Measurements from ENCODE around the gene CNTNAP2. TPM values are rescaled to one million over a fixed set of nuclear protein-coding genes. Genes with fewer than 3 reads are reported as not detected.

CNTNAP2 gene
- total and polyA plus RNA-seq, 2 of the 8 experiments (the other 6 are each of a cell fraction or from before 2014, with no cell fraction given) = 27.9 to 71.0 TPM

- no peak overlapping the region for H4K91ac ChIP-seq (replicated peaks; ENCODE audit: insufficient read length, low read length)
- H3K79me2 ChIP-seq (ENCODE audit: control insufficient read depth in 1 of 2, insufficient read depth in 2 of 2, low read length in 2 of 2) = no peaks in the 10 kb centered on the region
- no peak overlapping the region for H2BK120ac ChIP-seq (replicated peaks; ENCODE audit: low read depth, low read length)
- no peak overlapping the region for H3K4me2 ChIP-seq (ENCODE audit: insufficient read depth in 1 of 2, low read depth in 2 of 2, low read length in 2 of 2)
- H3K56ac ChIP-seq (replicated peaks; ENCODE audit: insufficient read length, low read depth, low read length) = no peak overlapping the region
- no peak overlapping the region for H3K14ac ChIP-seq (ENCODE audit: insufficient read length)
- no peak overlapping the region for H2BK12ac ChIP-seq (ENCODE audit: low read depth, low read length)
- H3K27ac ChIP-seq (ENCODE audit: low read depth, low read length) = no peak overlapping the region
- DNase-seq (ENCODE audit: low read depth in 1 of 2, low spot score in 2 of 2) (no peak), FAIRE-seq (no peak)
- H3K79me1 ChIP-seq (ENCODE audit: low read depth, low read length) = no peaks in the 10 kb centered on the region
- no peak overlapping the region for H2BK5ac ChIP-seq (ENCODE audit: low read depth, low read length)
- peaks cover 0 to 2% (median 0%) of the 10 kb centered on the region in 4 experiments; a peak in 1 of 7 replicates for H3K4me1 ChIP-seq (replicated peaks in 1 of 4; ENCODE audit: control insufficient read depth in 3 of 4, insufficient read depth in 4 of 4, low read length in 3 of 4)
- H3K36me3 ChIP-seq (ENCODE audit: control insufficient read depth in 2 of 4, insufficient read depth in 4 of 4, low read length in 3 of 4) = no peaks in the 10 kb centered on the region
- H4K20me1 ChIP-seq (replicated peaks in 1 of 2; ENCODE audit: control insufficient read depth in 1 of 2, insufficient read depth in 2 of 2, low read length in 2 of 2) = no peaks in the 10 kb centered on the region
- no peak overlapping the region for H4K8ac ChIP-seq (ENCODE audit: extremely low read depth, insufficient read depth, low read length)
- H3K18ac ChIP-seq (ENCODE audit: extremely low read depth, low read length) = no peak overlapping the region
- POLR2A ChIA-PET (ENCODE audit: partially characterized antibody) = interaction anchor here (1.0 to 1.1 kb wide), 2 partner anchors 16 to 19 kb away, joined by 3 to 4 read pairs; no protein-coding TSS in a partner anchor
- TF ChIP-seq ATF3 (IDR thresholded peaks at IDR 0.05; ENCODE audit: insufficient read depth, low read depth, low read length) (no peak), POLR2AphosphoS5 (IDR thresholded peaks at IDR 0.05; ENCODE audit: low read depth, low read length) (no peak), POU5F1 (IDR thresholded peaks at IDR 0.05; ENCODE audit: low read depth, low read length) (no peak), EGR1 (IDR thresholded peaks at IDR 0.05; ENCODE audit: borderline replicate concordance, low read depth, low read length) (no peak), BCL11A (IDR thresholded peaks at IDR 0.05; ENCODE audit: low read depth in 2 of 2, low read length in 2 of 2) (no peak), CBX8 (IDR thresholded peaks at IDR 0.05; ENCODE audit: borderline replicate concordance, low read depth, low read length) (no peak), SP2 (IDR thresholded peaks at IDR 0.05; ENCODE audit: low read length) (no peak), BACH1 (IDR thresholded peaks at IDR 0.05; ENCODE audit: low read length) (no peak), KDM1A (IDR thresholded peaks at IDR 0.05; ENCODE audit: borderline replicate concordance, low read length) (no peak)
- TF ChIP-seq, protein P1, sequence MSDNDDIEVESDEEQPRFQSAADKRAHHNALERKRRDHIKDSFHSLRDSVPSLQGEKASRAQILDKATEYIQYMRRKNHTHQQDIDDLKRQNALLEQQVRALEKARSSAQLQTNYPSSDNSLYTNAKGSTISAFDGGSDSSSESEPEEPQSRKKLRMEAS (IDR thresholded peaks at IDR 0.05) = no peak
- H2BK20ac ChIP-seq (ENCODE audit: low read length) = no peak overlapping the region
- no peak overlapping the region for H3K23ac ChIP-seq (ENCODE audit: insufficient read length)
- no peaks in the 10 kb centered on the region for H3K23me2 ChIP-seq (ENCODE audit: low read depth, low read length)
- no peak overlapping the region for H4K5ac ChIP-seq (ENCODE audit: insufficient read length, low read depth, low read length)
- WGBS, 2 experiments (ENCODE audit: extremely low coverage in 1 of 2, insufficient coverage in 1 of 2, insufficient read length in 1 of 2, insufficient replicate concordance in 2 of 2, low coverage in 1 of 2, low lambda C conversion rate in 2 of 2, missing lambda C conversion rate in 1 of 2) = 86% methylated on average over 1 of the region's 1 CpG; no CpG with 5 or more reads in 1 of the 2 experiments
- no peak overlapping the region for H3K4ac ChIP-seq (replicated peaks; ENCODE audit: insufficient read length, low read depth, low read length)
- H2AK5ac ChIP-seq (ENCODE audit: low read depth, low read length) = no peak overlapping the region
- CTCF ChIA-PET (ENCODE audit: partially characterized antibody) = interaction anchor here (0.6 to 1.8 kb wide), 5 partner anchors 9 to 70 kb away, joined by 3 to 7 read pairs (median 3); no protein-coding TSS in a partner anchor
- no peak overlapping the region for H3K4me3 ChIP-seq (ENCODE audit: extremely low read depth in 1 of 4, insufficient read depth in 2 of 4, low read depth in 3 of 4, low read length in 4 of 4)
- no peak overlapping the region for H2AFZ ChIP-seq (ENCODE audit: low read length)
- H3K27me3 ChIP-seq (replicated peaks in 1 of 4; ENCODE audit: control insufficient read depth in 3 of 4, extremely low read depth in 1 of 4, insufficient read depth in 3 of 4, low read length in 3 of 4) = no peaks in the 10 kb centered on the region
- H3K9me3 ChIP-seq (ENCODE audit: insufficient read depth in 2 of 2, low read depth in 1 of 2, low read length in 1 of 2) = no peaks in the 10 kb centered on the region
- no peak overlapping the region for H2BK15ac ChIP-seq (ENCODE audit: low read length)
- no peak overlapping the region for H3K9ac ChIP-seq (replicated peaks in 1 of 4; ENCODE audit: extremely low read depth in 1 of 4, low read depth in 3 of 4, low read length in 3 of 4)
Measured at GRCh38 chr7:146208492-146208891, 91.9 kb downstream of the CNTNAP2 start.
